BE2C (cell line): Measurements from ENCODE around the gene TGM6.

Experiments
- DNase-seq: peaks from one replicate; pipeline ENCODE4 v3.0.0-alpha.2; 2020
- H3K27me3 ChIP-seq: fragments of 250-450 bp; sonication (Bioruptor Pico); 2 replicates; pipeline ENCODE4 v1.5.1; 2020; ENCODE audit warnings: mild to moderate bottlenecking
- H3K36me3 ChIP-seq: fragments of 250-450 bp; sonication (Bioruptor Pico); 2 replicates; pipeline ENCODE4 v1.5.1; 2020; ENCODE audit warnings: mild to moderate bottlenecking
- H3K4me1 ChIP-seq: fragments of 250-450 bp; sonication (Bioruptor Pico); 2 replicates; pipeline ENCODE4 v1.5.1; 2020
- H3K4me3 ChIP-seq: 2 replicates; pipeline ENCODE4 v1.5.1; 2011; ENCODE audit warnings: low read depth, low read length
- H3K9me3 ChIP-seq: fragments of 250-450 bp; sonication (Bioruptor Pico); 2 replicates; pipeline ENCODE4 v1.5.1; 2020
- CTCF ChIP-seq: IDR thresholded peaks from 2 replicates; pipeline ENCODE4 v1.5.1; 2012; ENCODE audit warnings: mild to moderate bottlenecking, low read depth, low read length

TGM6 gene

GRCh38 chr20:2365091-2365490 lies 15.6 kb upstream of the TGM6 start:
- no peaks in the 10 kb centered on the region for H3K27me3 ChIP-seq
- H3K36me3 ChIP-seq: no peaks in the 10 kb centered on the region
- H3K9me3 ChIP-seq: no peaks in the 10 kb centered on the region
- no peak for TF ChIP-seq CTCF
- H3K4me3 ChIP-seq: no peak overlapping the region
- no peak for DNase-seq
- no peaks in the 10 kb centered on the region for H3K4me1 ChIP-seq

GRCh38 chr20:2365666-2366065 lies 15.0 kb upstream of the TGM6 start:
- Histone ChIP-seq H3K4me1 (no peaks in the 10 kb centered on the region), H3K36me3 (no peaks in the 10 kb centered on the region), H3K4me3 (no peak overlapping the region), H3K27me3 (no peaks in the 10 kb centered on the region), H3K9me3 (no peaks in the 10 kb centered on the region)
- no peak for TF ChIP-seq CTCF
- no peak for DNase-seq

GRCh38 chr20:2368621-2369020 lies 12.1 kb upstream of the TGM6 start:
- H3K4me3 ChIP-seq: no peak overlapping the region
- H3K27me3 ChIP-seq: no peaks in the 10 kb centered on the region
- H3K4me1 ChIP-seq: no peaks in the 10 kb centered on the region
- H3K36me3 ChIP-seq: no peaks in the 10 kb centered on the region
- H3K9me3 ChIP-seq: no peaks in the 10 kb centered on the region
- TF ChIP-seq CTCF: no peak
- DNase-seq: no peak

GRCh38 chr20:2373098-2373497 lies 7.6 kb upstream of the TGM6 start:
- no peaks in the 10 kb centered on the region for H3K27me3 ChIP-seq
- no peaks in the 10 kb centered on the region for H3K9me3 ChIP-seq
- TF ChIP-seq CTCF: no peak
- H3K36me3 ChIP-seq: no peaks in the 10 kb centered on the region
- H3K4me1 ChIP-seq: no peaks in the 10 kb centered on the region
- DNase-seq: no peak
- H3K4me3 ChIP-seq: no peak overlapping the region

- H3K9me3 ChIP-seq: no peaks in the 10 kb centered on the region
- H3K36me3 ChIP-seq: no peaks in the 10 kb centered on the region
- no peaks in the 10 kb centered on the region for H3K27me3 ChIP-seq
- no peaks in the 10 kb centered on the region for H3K4me1 ChIP-seq
- no peak for TF ChIP-seq CTCF
- no peak overlapping the region for H3K4me3 ChIP-seq
- no peak for DNase-seq
These were observed 6.2 kb upstream of the TGM6 start for GRCh38 chr20:2374346-2375125.

GRCh38 chr20:2378893-2379292 lies 1.8 kb upstream of the TGM6 start:
- no peak for DNase-seq
- Histone ChIP-seq H3K4me3 (no peak overlapping the region), H3K4me1 (no peaks in the 10 kb centered on the region), H3K36me3 (no peaks in the 10 kb centered on the region), H3K27me3 (no peaks in the 10 kb centered on the region), H3K9me3 (no peaks in the 10 kb centered on the region)
- TF ChIP-seq CTCF: no peak
